ENCODE measurements around the gene KIF12. TPM values are rescaled to one million over a fixed set of nuclear protein-coding genes. Genes with fewer than 3 reads are reported as not detected.

The KIF12 gene
- polyA plus RNA-seq, 6 donors from 2014 or later: not detected

- no peak for ATAC-seq (ENCODE audit: low read depth in 2 of 2)
- H3K36me3 Mint-ChIP-seq: no peaks in the 10 kb centered on the region
- peak overlapping the region in 1 of 8 donors; percentile 57 for H3K4me3 Mint-ChIP-seq
- H3K27me3 Mint-ChIP-seq: peaks cover 23 to 43% (median 38%) of the 10 kb centered on the region in 3 donors
- H3K9me3 Mint-ChIP-seq: peaks cover 0 to 5% (median 0%) of the 10 kb centered on the region in 7 donors
- no peak for DNase-seq
- H3K27ac Mint-ChIP-seq: peak overlapping the region in 2 of 6 donors; percentile 22 to 44
- no peaks in the 10 kb centered on the region for H3K4me1 Mint-ChIP-seq
Observed at GRCh38 chr9:114120192-114121014, 21.3 kb upstream of the KIF12 start.

DNA sequence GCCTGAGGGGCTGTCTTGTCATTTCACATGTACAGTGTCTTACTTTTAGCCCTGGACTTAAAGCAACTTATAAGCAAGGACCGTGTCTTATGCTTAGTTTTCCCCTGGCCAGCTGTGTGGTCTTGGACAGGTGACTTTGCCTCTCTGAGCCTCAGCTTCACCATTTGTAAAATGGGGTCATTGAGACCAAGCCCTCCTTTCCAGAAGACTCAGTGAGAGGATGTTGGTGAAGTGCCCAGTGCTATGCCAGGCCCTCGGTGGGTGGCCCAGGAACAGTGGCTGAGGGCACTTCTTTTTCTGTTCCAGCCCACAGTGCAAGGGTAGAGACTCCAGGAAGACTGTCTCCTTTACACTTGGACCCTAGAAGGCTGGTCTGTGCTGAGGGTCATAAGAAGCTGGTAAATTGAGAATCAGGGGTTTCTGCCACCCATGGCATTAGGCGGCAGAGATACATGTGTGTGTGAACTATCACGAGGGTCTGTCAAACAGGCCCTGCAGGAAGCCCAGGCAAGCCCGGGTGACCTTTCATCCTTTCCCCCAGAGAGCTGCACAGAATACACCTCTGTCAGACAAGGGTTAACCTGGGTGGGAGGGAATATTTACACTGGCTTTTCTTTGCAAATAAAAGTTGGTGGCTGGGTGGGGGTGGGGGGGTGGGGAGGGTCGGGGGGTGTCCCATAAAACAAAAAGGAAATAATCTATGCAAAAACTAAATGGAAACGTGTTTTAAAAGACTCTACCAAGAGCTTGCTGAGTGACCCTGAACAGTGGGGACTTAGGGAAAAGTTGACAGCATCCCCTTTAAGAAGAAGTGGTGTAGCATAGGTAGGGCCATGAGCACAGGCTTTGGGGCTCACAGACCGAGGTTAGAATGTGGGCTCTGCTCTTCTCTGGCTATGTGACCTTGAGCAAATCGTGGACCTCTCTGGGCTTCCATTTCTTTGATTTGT, 20.4 kb upstream of the KIF12 start:
- H3K27ac Mint-ChIP-seq: no peak overlapping the region

GRCh38 chr9:114117996-114118830, 19.1 kb upstream of the KIF12 start:
- Mint-ChIP-seq H3K9me3 (peaks cover 0 to 5% (median 0%) of the 10 kb centered on the region in 7 donors), H3K36me3 (no peaks in the 10 kb centered on the region), H3K4me1 (no peaks in the 10 kb centered on the region), H3K4me3 (no peak overlapping the region), H3K27ac (no peak overlapping the region), H3K27me3 (peaks cover 30 to 41% (median 40%) of the 10 kb centered on the region in 3 donors)
- DNase-seq (no peak), ATAC-seq (ENCODE audit: low read depth in 2 of 2) (no peak)

More for the DNA sequence above, 20.4 kb upstream of the KIF12 start:
- DNase-seq: no peak
- Mint-ChIP-seq H3K27me3 (peaks cover 23 to 39% (median 36%) of the 10 kb centered on the region in 3 donors), H3K4me3 (no peak overlapping the region), H3K4me1 (no peaks in the 10 kb centered on the region), H3K36me3 (no peaks in the 10 kb centered on the region), H3K9me3 (peaks cover 0 to 5% (median 0%) of the 10 kb centered on the region in 7 donors)
- no peak for ATAC-seq (ENCODE audit: low read depth in 2 of 2)

GRCh38 chr9:114117614-114117995, 18.5 kb upstream of the KIF12 start:
- H3K4me1 Mint-ChIP-seq: no peaks in the 10 kb centered on the region
- no peak overlapping the region for H3K4me3 Mint-ChIP-seq
- H3K27ac Mint-ChIP-seq: peak overlapping the region in 1 of 6 donors; percentile 13
- DNase-seq (no peak), ATAC-seq (ENCODE audit: low read depth in 2 of 2) (no peak)
- peaks cover 0 to 5% (median 0%) of the 10 kb centered on the region in 7 donors for H3K9me3 Mint-ChIP-seq
- no peaks in the 10 kb centered on the region for H3K36me3 Mint-ChIP-seq
- peaks cover 30 to 47% (median 46%) of the 10 kb centered on the region in 3 donors for H3K27me3 Mint-ChIP-seq

GRCh38 chr9:114116126-114116747, 17.1 kb upstream of the KIF12 start:
- no peak for DNase-seq
- peaks cover 0 to 5% (median 0%) of the 10 kb centered on the region in 7 donors for H3K9me3 Mint-ChIP-seq

DNA sequence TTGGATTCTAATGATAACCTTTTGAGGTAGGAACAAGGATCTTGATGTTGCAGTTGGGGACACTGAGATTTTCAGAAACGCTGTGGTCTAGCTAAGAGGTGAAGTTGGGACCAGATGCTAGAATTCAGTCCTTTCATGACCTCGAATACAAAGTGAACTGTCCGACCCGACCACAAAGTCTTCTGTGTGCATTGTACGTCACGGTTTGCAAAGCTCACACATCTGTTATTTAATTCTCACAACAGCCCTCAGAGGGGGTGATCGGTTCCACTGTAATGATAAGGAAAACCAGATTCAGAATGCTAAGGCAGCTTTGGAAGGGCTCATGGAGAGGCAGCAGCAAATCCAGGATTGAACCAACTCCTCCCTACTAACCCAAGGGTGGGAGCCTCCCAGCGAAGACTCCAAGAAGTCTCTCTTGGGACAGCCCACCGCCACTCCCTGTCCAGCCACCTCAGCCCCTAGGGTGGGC, 16.6 kb upstream of the KIF12 start:
- Mint-ChIP-seq H3K4me3 (no peak overlapping the region), H3K27me3 (peaks cover 28 to 53% (median 44%) of the 10 kb centered on the region in 3 donors)

More at GRCh38 chr9:114116126-114116747, 17.1 kb upstream of the KIF12 start:
- ATAC-seq (ENCODE audit: low read depth in 2 of 2): no peak
- no peak overlapping the region for H3K4me3 Mint-ChIP-seq
- H3K27ac Mint-ChIP-seq: no peak overlapping the region
- H3K27me3 Mint-ChIP-seq: peaks cover 30 to 54% (median 46%) of the 10 kb centered on the region in 3 donors
- no peaks in the 10 kb centered on the region for H3K36me3 Mint-ChIP-seq
- no peaks in the 10 kb centered on the region for H3K4me1 Mint-ChIP-seq

DNA sequence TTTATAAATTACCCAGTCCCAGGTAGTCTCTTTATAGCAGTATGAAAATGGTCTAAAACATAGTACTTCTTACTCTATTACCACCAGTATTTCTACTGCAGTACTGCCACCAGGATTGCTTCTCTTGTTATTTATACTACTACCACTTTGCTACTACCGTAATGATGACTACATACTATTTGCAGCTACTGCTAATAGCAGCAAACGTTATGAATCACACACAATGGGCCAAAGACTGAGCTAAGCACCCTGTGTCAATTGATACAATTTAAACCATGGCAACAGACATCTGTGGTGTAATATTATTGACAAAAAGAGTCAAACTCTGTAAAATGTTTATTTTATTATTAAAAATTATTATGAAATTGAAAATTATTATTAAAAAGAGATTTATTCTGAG, 15.3 kb upstream of the KIF12 start:
- Mint-ChIP-seq H3K4me1 (no peaks in the 10 kb centered on the region), H3K27me3 (peaks cover 26 to 48% (median 41%) of the 10 kb centered on the region in 3 donors), H3K27ac (no peak overlapping the region), H3K9me3 (peaks cover 0 to 4% (median 0%) of the 10 kb centered on the region in 7 donors), H3K36me3 (no peaks in the 10 kb centered on the region), H3K4me3 (no peak overlapping the region)
- DNase-seq (no peak), ATAC-seq (ENCODE audit: low read depth in 2 of 2) (no peak)

More for the DNA sequence above, 16.6 kb upstream of the KIF12 start:
- Mint-ChIP-seq H3K36me3 (no peaks in the 10 kb centered on the region), H3K4me1 (no peaks in the 10 kb centered on the region), H3K9me3 (peaks cover 0 to 4% (median 0%) of the 10 kb centered on the region in 7 donors), H3K27ac (no peak overlapping the region)
- ATAC-seq (ENCODE audit: low read depth in 2 of 2) (no peak), DNase-seq (no peak)

GRCh38 chr9:114112778-114113584, 13.9 kb upstream of the KIF12 start:
- Mint-ChIP-seq H3K4me3 (no peak overlapping the region), H3K36me3 (no peaks in the 10 kb centered on the region), H3K27ac (no peak overlapping the region), H3K4me1 (peaks cover 0 to 6% (median 1%) of the 10 kb centered on the region in 3 donors), H3K27me3 (peaks cover 21 to 44% (median 40%) of the 10 kb centered on the region in 3 donors), H3K9me3 (peaks cover 0 to 4% (median 0%) of the 10 kb centered on the region in 7 donors)
- ATAC-seq (ENCODE audit: low read depth in 2 of 2): no peak
- no peak for DNase-seq

- H3K36me3 Mint-ChIP-seq: no peaks in the 10 kb centered on the region
- H3K4me3 Mint-ChIP-seq: no peak overlapping the region
- no peak for DNase-seq
- H3K9me3 Mint-ChIP-seq: peaks cover 0 to 4% (median 0%) of the 10 kb centered on the region in 7 donors
- peaks cover 18 to 38% (median 33%) of the 10 kb centered on the region in 3 donors for H3K27me3 Mint-ChIP-seq
- H3K27ac Mint-ChIP-seq: no peak overlapping the region
- H3K4me1 Mint-ChIP-seq: peaks cover 0 to 6% (median 3%) of the 10 kb centered on the region in 3 donors
- ATAC-seq (ENCODE audit: low read depth in 2 of 2): no peak
Observed at GRCh38 chr9:114112325-114112724, 13.2 kb upstream of the KIF12 start.

DNA sequence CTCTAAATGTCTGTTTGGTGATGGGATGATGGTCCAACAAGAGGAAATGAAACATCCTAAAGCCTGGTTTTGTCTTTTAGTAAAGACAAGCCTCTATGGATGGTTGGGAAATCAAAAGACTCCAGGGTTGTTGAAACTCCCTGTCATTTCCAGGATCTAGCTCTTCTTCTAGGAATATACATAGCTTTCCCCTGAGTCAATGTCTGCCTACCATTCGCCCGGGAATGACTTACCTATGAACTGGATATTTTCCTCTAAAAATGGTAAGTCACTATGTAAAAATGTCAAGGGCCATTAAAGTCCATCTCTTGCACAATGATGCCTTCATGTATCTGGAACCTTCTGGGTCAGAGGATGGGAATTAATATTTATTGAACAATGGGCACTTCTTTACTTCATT, 11.1 kb upstream of the KIF12 start:
- no peaks in the 10 kb centered on the region for H3K36me3 Mint-ChIP-seq
- no peak overlapping the region for H3K27ac Mint-ChIP-seq
- H3K9me3 Mint-ChIP-seq: peaks cover 0 to 4% (median 0%) of the 10 kb centered on the region in 7 donors
- peaks cover 0 to 6% (median 3%) of the 10 kb centered on the region in 3 donors for H3K4me1 Mint-ChIP-seq
- DNase-seq: no peak
- peaks cover 15 to 35% (median 31%) of the 10 kb centered on the region in 3 donors for H3K27me3 Mint-ChIP-seq
- ATAC-seq (ENCODE audit: low read depth in 2 of 2): no peak
- no peak overlapping the region for H3K4me3 Mint-ChIP-seq

DNA sequence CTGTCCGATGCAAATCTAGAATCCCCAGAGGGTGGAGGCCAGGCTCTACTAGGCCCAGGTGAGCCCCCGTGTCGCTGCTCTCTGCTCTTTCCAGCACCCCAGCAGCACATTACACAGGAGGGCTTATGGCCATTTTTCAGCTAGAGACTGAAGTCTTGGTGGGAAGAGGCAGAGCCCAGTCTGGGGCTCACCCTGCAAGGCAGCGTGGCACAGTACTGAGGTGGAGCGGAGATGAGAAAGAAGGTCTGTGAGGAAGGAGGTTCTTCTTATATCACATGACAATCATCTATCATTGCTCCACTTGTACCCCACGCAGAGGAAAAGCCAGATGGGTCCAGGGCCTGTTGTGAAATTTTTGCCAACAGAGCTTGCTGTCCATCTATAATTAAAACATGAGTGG, 10.0 kb upstream of the KIF12 start:
- Mint-ChIP-seq H3K27ac (no peak overlapping the region), H3K4me3 (no peak overlapping the region), H3K36me3 (no peaks in the 10 kb centered on the region), H3K4me1 (peaks cover 0 to 6% (median 3%) of the 10 kb centered on the region in 3 donors), H3K27me3 (peaks cover 10 to 31% (median 30%) of the 10 kb centered on the region in 3 donors), H3K9me3 (peaks cover 0 to 4% (median 0%) of the 10 kb centered on the region in 7 donors)
- ATAC-seq (ENCODE audit: low read depth in 2 of 2) (no peak), DNase-seq (no peak)
